GM18873 (cell line): ENCODE measurements around the gene CLN6.
A peak's percentile ranks its signal among the peaks of the same experiment; 100 is the strongest.

ENCODE experiments used
- ATAC-seq: cut with Tn5 transposase; IDR thresholded peaks from one replicate; pipeline ENCODE4 v1.9.1; 2021; ENCODE audit warnings: mild to moderate bottlenecking, moderate library complexity, moderate number of reproducible peaks; ENCODE audit not compliant: unreplicated experiment, low FRiP score

Gene CLN6

GRCh38 chr15:68229386-68230156, at the start of gene CLN6:
Gene CLN6, minus strand, starts transcription at chr15:68229728. Its CDS starts 144 bp downstream, at chr15:68229584.
- ATAC-seq: peak; percentile 53

DNA sequence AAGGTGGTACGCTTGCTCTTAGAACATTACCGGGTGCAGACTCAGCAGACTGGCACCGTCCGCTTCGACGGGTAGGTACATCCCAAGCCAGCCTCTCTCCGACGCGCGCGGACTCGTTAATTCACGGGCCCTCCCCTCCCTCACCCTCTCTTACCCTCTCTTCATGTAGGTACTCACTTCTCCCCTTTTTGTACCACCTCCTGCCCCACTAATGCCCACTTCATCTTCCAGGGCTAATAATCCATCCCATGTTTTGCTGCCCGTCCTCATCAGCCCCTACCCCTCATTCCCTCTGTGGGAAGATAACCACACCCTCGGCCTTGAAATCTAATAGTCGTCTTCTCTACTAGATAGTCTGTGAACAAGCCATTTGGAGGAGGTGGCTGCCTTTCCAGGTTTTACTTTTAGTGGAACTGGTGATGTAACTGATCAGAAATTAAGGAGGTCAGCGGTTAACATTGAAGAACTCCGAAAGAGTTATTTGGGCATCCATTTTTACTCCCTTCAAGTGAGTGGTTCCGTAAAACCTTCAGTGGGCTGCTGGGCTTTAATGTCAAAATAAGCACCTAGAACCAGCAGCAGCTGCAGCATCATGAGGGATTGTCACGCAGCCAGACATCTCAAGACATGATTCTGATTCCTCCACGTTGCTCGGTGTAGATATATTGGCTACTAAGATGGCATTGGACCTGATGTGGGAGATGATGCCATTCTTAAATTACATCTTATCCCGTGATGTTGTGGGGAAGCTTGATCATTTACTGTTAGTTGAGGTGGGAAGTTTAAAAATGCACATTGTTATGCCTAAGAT, 49.3 kb upstream of the CLN6 start:
- peak; percentile 2 for ATAC-seq

GRCh38 chr15:68278345-68278594, 48.7 kb upstream of the CLN6 start:
- ATAC-seq: no peak

- ATAC-seq: peak; percentile 56
Observed at GRCh38 chr15:68277603-68278344, 48.2 kb upstream of the CLN6 start, which contains the start of gene FEM1B. Gene FEM1B, plus strand, starts transcription at chr15:68277745. Its CDS starts 673 bp downstream, at chr15:68278418.

DNA sequence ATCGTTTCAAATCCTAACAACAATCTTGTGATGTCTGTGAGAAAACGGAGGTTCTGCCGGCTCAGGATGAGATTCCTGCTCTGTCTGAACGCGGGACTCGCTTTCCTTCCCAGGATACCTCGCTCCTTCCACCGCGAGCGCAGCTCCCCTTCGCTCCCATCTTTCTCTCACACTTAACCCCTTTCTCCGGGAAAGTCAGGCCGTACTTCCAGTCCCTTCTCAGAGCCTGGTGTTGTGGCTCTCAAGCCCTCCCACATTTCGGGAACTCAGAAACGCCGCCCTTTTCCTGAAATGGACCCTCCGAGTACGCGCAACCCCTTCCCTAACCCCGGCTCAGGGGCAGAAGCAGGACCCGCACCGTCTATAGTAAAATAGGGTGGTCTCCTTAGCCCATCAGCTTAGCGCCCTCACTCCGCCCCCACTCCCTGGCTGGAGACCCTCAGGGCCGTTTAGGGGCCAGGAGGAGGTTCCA, 47.6 kb upstream of the CLN6 start:
- no peak for ATAC-seq

GRCh38 chr15:68276668-68277067, 47.1 kb upstream of the CLN6 start:
- ATAC-seq: no peak

DNA sequence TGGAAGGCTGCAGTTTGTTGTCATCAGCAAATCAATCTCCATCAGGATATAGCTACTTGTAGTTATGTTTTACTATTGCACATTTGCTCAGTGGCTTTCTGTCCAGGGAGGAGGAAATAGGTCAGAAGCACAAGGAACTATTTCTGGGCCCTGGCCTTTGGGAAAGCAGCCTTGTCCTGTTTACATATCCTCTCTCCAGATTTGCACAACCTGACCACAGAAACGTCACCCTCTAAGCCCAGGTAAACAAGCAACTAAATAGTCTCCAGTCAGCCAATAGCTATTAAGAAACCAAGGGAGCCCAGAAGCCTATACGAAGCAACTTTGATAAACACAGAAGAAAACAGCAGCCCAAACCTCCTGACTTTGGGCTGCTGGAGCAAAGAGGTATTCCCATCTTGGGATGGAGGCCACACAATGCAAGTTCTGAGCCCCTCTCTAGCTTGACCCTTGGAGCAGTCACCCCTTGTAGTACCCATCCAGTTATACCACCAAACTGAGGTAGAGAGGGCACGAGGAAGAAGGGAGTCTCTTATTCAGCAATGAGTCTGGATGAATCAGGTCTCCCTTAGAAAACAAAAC, 45.7 kb upstream of the CLN6 start:
- ATAC-seq: no peak

DNA sequence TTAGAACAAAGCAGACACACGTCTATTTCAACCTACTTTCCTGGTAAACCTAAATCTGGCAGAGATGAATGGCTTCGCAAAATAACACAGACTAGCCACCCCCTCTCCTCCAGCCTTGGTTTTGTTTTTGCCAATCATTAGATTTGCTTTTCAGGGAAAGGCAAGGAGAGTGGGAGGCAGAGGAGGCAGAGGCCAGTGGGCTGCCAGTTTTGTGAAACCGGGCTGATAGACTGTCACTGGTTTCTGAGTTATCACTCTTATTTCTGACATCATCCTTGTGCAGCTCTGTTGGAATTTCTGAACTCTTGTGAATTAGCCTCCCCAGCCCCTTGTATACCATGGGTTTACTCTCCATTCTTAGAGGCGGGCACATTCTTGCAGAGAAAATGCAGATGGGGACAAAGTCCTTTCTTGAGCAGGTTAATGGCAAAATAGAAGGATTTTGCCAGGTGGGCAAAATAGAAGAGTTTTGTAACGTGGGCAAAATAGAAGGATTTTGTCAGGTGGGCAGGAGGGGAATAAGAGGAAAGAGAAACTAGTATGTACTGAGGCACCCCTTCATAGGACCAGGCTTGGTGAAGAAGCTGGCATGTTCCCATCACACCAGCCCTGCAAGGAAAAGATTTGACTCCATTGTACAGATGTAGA, 44.8 kb upstream of the CLN6 start:
- no peak for ATAC-seq

DNA sequence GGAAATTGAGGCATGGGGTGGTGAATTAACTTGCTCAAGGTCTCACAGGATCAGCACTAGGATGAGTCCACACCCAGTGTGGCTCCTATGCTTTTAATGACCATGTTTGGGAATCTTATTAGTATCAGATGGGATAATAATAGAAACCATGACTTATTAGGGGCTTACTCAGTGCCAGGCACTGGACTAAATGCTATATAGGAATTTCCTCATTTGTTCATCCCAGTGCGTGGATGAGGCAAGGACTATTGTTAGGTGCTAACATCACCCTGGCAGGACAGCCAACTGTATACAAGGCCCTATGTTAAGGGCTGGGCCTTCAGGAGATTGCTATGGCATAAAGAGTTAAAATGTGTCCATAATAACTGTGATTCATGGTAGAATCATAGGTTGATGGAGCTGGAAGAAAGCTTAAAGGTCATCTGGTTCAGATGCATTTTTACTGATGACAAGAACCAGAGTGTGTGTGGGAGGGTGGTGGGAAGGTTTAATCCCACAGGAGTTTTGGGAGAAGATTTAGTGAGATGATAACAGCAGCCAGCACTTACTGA, 43.3 kb upstream of the CLN6 start:
- ATAC-seq: no peak

GRCh38 chr15:68271854-68272471, 42.4 kb upstream of the CLN6 start:
- ATAC-seq: no peak

DNA sequence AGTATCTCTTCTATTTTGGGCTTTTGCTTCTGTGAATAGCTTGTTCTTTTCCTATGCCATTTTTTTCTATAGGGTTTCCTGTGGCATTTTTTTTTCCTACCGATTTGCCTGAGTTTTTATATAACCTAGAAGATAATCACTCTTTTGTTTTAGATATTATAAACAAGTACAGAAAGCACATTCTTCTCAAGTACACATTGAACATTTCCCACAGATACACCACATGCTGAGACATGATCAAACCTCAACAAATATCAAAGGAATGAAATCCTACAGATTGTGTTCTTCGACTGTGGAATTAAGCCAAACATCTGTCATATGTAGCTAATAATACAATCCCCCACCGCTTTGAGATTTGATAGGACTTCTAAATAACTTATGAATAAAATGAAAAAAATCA, 38.9 kb upstream of the CLN6 start:
- ATAC-seq: no peak

GRCh38 chr15:68265674-68266073, 36.1 kb upstream of the CLN6 start:
- ATAC-seq: no peak

DNA sequence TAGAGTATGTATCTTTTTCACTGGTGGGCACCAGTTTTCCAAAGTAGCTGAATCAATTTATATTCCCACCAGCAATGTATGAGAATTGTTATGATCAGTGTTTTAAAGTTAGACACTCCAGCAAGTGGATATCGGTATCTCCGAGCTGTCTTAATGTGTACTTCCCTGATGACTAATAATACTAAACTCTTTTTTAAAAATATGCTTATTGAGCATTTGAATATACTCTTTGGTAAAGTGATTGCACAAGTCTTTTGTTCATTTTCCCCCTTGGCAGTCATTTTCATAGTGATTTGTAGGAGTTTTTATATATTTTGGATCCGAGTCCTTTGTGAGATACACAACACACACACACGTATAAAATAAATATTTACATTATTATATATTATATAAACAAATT, 35.6 kb upstream of the CLN6 start:
- no peak for ATAC-seq

GRCh38 chr15:68264282-68264681, 34.8 kb upstream of the CLN6 start:
- ATAC-seq: no peak

- no peak for ATAC-seq
Observed at GRCh38 chr15:68262514-68263356, 33.2 kb upstream of the CLN6 start.

- ATAC-seq: no peak
Observed at GRCh38 chr15:68261980-68262379, 32.5 kb upstream of the CLN6 start.

DNA sequence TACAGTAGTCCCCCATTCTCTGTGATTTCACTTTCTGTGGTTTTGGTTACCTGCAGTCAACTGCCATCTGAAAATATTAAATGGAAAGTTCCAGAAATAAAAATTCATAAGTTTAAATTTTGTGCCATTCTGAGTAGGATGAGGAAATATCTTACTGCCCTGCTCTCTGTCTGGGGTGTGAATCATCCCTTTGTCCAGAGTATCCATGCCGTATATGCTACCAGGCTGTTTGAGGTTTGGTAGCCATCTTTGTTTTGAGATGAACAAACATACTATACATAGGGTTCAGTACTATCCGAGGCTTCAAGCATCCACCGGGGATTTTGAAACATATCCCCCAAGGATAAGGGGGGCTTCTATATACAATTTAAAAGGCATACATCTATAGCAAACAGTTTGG, 31.7 kb upstream of the CLN6 start:
- no peak for ATAC-seq

DNA sequence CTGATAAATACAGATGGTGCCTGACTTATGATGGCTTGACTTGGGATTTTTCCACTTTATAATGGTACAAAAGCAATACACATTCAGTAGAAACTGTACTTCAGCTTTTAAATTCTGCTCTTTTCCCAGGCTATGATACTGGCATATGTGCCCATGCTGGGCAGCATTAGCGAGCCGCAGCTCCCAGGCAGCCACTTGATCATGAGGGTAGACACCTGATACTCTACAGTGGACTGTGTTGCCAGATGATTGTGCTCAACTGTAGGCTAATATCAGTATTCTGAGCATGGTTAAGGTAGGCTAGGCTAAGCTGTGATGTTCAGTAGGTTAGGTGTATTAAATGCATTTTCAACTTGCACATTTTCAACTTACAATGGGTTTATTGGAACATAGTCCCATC, 30.4 kb upstream of the CLN6 start:
- ATAC-seq: no peak

DNA sequence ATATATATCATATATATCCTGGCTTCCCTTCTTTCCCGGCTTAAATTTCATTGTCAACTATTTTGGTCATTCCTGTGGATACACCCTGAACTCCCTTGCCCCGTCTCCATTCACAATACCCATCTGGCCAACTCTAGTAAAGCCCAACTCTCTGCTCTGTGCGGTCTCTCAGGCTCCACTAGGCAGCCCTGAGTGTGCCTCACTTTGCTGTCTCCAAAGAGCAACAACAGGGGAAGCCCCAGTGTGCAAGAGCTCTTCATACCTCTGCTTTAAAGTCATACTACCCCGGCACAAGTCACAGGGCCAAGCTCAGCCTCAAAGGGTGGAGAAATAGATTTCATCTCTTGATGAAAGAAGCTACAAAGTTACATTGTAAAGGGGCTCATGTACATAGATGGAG, 29.2 kb upstream of the CLN6 start:
- ATAC-seq: no peak
